Erythroblast (primary cell): Measurements from ENCODE around the gene MBP.

Experiments
- GATA1 ChIP-seq: IDR thresholded peaks from 2 replicates; pipeline ENCODE4 v1.6.1; 2011; ENCODE audit warnings: low read depth, mild to moderate bottlenecking, control low read depth, low read length, moderate library complexity
- POLR2A ChIP-seq: IDR thresholded peaks from 2 replicates; pipeline ENCODE4 v1.6.1; 2011; ENCODE audit warnings: mild to moderate bottlenecking, low read length

GRCh38 chr18:77102259-77103040, 30.1 kb downstream of the MBP start:
- TF ChIP-seq POLR2A (no peak), GATA1 (no peak)
